Neural progenitor cell (in vitro differentiated cells): ENCODE results near the gene LITAFD. TPM values are rescaled to one million over a fixed set of nuclear protein-coding genes. Genes with fewer than 3 reads are reported as not detected.

Experiments used
- DNase-seq: peaks from one replicate; pipeline ENCODE4 v3.0.0-alpha.2; 2016; ENCODE audit warnings: low spot score
- H2AFZ ChIP-seq: fragments of 200-600 bp; sonication (generic); replicated peaks from 2 replicates; pipeline ENCODE4 v1.6.1; 2016; ENCODE audit warnings: antibody characterized with exemption
- H3F3A ChIP-seq: fragments of 200-600 bp; sonication (generic); 2 replicates; pipeline ENCODE4 v1.6.1; 2016; ENCODE audit warnings: antibody characterized with exemption, low read depth
- H3K27ac ChIP-seq: fragments of 200-600 bp; sonication (generic); 2 replicates; pipeline ENCODE4 v1.5.1; 2016; ENCODE audit warnings: mild to moderate bottlenecking
- H3K27me3 ChIP-seq: fragments of 200-600 bp; sonication (generic); 2 replicates; pipeline ENCODE4 v1.6.1; 2016; ENCODE audit warnings: mild to moderate bottlenecking, moderate library complexity
- H3K36me3 ChIP-seq: fragments of 200-600 bp; sonication (generic); 2 replicates; pipeline ENCODE4 v1.5.1; 2016
- H3K4me1 ChIP-seq: fragments of 200-600 bp; sonication (generic); 2 replicates; pipeline ENCODE4 v1.6.1; 2016; ENCODE audit warnings: mixed run types
- H3K4me2 ChIP-seq: fragments of 200-600 bp; sonication (generic); 2 replicates; pipeline ENCODE4 v1.6.1; 2016
- H3K4me3 ChIP-seq: fragments of 200-600 bp; sonication (generic); 2 replicates; pipeline ENCODE4 v1.5.1; 2016
- H3K79me2 ChIP-seq: fragments of 200-600 bp; sonication (generic); 2 replicates; pipeline ENCODE4 v1.6.1; 2016; ENCODE audit warnings: low read depth
- H3K9ac ChIP-seq: fragments of 200-600 bp; sonication (generic); 2 replicates; pipeline ENCODE4 v1.6.1; 2016
- H3K9me3 ChIP-seq: fragments of 200-600 bp; sonication (generic); 2 replicates; pipeline ENCODE4 v1.5.1; 2016; ENCODE audit warnings: low read depth
- H4K20me1 ChIP-seq: fragments of 200-600 bp; sonication (generic); 2 replicates; pipeline ENCODE4 v1.6.1; 2016; ENCODE audit warnings: low read depth
- H3K27ac Mint-ChIP-seq: 3 replicates; pipeline ENCODE4 v1.8.0; 2021; ENCODE audit warnings: mixed read lengths
- H3K27me3 Mint-ChIP-seq: 2 replicates; pipeline ENCODE4 v1.8.0; 2022; ENCODE audit warnings: low read depth, mild to moderate bottlenecking, inconsistent platforms, moderate library complexity, mixed read lengths; ENCODE audit not compliant: insufficient read depth
- H3K36me3 Mint-ChIP-seq: 3 replicates; pipeline ENCODE4 v1.8.0; 2021; ENCODE audit warnings: mixed read lengths
- H3K4me1 Mint-ChIP-seq: 3 replicates; pipeline ENCODE4 v1.8.0; 2021; ENCODE audit warnings: mixed read lengths
- H3K4me3 Mint-ChIP-seq: 3 replicates; pipeline ENCODE4 v1.8.0; 2021; ENCODE audit warnings: mild to moderate bottlenecking, moderate library complexity, mixed read lengths
- H3K9me3 Mint-ChIP-seq: 3 replicates; pipeline ENCODE4 v1.8.0; 2020; ENCODE audit warnings: mixed read lengths
- EZH2 ChIP-seq: fragments of 200-600 bp; sonication (generic); IDR thresholded peaks from 2 replicates; pipeline ENCODE4 v1.6.1; 2017; ENCODE audit warnings: antibody characterized with exemption, mild to moderate bottlenecking, moderate library complexity
- EZH2phosphoT487 ChIP-seq: fragments of 200-600 bp; sonication (generic); IDR thresholded peaks from 2 replicates; pipeline ENCODE4 v1.6.1; 2017; ENCODE audit warnings: antibody characterized with exemption
- total RNA-seq: library from RNA; depleted of rRNA; stranded (reverse); fragments of >200 nt; gene quantifications from 2 replicates; pipeline ENCODE4 v1.2.3, GENCODE V29; 2015; ENCODE audit warnings: low replicate concordance
- TF ChIP-seq, protein P1 (sequence below): fragments of 200-600 bp; sonication (generic); IDR thresholded peaks from 2 replicates; pipeline ENCODE4 v1.5.1; 2017; ENCODE audit warnings: antibody characterized with exemption, mild to moderate bottlenecking

LITAFD gene
- total RNA-seq, 1 donor from 2014 or later: not detected

DNA sequence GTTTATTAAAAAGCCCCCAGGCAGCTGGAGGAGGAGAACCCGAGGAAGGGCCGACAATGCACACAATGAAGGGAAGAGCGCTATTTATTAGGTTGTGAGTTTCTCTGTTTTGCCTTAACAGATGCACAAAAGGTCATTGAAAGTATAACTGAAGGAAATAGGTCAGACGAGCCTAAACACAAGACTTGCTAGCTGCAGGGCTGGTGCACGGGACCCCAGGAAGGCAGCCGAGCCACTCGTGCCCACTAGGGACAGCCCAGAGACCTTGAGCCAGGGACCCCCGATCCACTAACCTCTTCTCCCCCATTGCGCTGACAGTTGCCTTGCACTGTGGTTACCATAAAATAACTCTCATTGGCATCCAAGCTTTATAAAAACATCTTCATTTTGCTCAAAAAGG lies 11.3 kb downstream of the LITAFD start:
- no peaks in the 10 kb centered on the region for H3K9me3 ChIP-seq
- no peaks in the 10 kb centered on the region for H3K9me3 Mint-ChIP-seq
- H3K4me3 Mint-ChIP-seq: no peak overlapping the region
- H4K20me1 ChIP-seq: peaks cover 21% of the 10 kb centered on the region
- H3F3A ChIP-seq: no peaks in the 10 kb centered on the region
- no peak overlapping the region for H3K9ac ChIP-seq
- H2AFZ ChIP-seq: no peak overlapping the region
- peaks cover 3% of the 10 kb centered on the region for H3K27me3 Mint-ChIP-seq
- H3K79me2 ChIP-seq: no peaks in the 10 kb centered on the region
- H3K27ac ChIP-seq: no peak overlapping the region
- peaks cover 41% of the 10 kb centered on the region for H3K36me3 Mint-ChIP-seq
- no peak overlapping the region for H3K4me2 ChIP-seq
- peak overlapping the region; percentile 51 for H3K27ac Mint-ChIP-seq
- peaks cover 37% of the 10 kb centered on the region for H3K4me1 Mint-ChIP-seq
- H3K36me3 ChIP-seq: peaks cover 9% of the 10 kb centered on the region
- H3K4me1 ChIP-seq: no peaks in the 10 kb centered on the region
- no peak for DNase-seq
- no peak for TF ChIP-seq EZH2
- TF ChIP-seq, protein P1, sequence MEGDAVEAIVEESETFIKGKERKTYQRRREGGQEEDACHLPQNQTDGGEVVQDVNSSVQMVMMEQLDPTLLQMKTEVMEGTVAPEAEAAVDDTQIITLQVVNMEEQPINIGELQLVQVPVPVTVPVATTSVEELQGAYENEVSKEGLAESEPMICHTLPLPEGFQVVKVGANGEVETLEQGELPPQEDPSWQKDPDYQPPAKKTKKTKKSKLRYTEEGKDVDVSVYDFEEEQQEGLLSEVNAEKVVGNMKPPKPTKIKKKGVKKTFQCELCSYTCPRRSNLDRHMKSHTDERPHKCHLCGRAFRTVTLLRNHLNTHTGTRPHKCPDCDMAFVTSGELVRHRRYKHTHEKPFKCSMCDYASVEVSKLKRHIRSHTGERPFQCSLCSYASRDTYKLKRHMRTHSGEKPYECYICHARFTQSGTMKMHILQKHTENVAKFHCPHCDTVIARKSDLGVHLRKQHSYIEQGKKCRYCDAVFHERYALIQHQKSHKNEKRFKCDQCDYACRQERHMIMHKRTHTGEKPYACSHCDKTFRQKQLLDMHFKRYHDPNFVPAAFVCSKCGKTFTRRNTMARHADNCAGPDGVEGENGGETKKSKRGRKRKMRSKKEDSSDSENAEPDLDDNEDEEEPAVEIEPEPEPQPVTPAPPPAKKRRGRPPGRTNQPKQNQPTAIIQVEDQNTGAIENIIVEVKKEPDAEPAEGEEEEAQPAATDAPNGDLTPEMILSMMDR: no peak
- TF ChIP-seq EZH2phosphoT487: no peak
- no peak overlapping the region for H3K4me3 ChIP-seq
- no peaks in the 10 kb centered on the region for H3K27me3 ChIP-seq

DNA sequence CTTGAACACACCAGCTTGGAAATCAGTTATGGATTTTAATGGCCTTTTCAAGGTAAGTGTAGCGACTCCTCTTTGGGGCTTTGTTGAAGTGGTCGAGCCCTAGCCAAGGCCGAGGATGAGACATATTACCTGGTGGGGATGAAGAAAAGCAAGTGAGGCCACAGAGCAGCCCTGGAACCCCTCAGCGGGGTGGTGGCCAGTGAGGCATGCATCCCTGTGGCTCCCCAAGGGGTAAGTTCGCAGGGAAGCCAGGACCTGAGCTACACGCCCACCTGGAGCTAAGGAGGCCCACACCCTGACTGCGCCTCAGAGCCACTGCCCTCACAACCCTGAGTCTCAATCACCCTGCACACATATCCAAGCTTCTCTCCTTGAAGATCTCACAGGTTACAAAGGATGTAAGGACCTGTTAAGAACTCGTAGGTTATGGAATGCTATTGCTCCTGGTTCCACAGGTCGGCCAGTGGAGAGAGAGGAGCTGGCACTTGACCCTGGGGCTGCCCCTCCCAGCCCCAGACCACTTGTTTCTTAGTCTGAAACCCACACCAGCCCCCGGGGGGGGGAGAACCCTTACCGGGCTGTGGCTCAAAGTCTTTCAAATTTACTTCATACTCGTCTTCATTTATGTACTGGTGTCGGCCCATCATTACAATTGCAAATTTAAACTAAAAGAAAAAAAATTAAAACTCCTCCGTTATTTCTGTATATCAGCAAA lies 12.0 kb downstream of the LITAFD start:
- Histone ChIP-seq H3K79me2 (no peaks in the 10 kb centered on the region), H3K4me3 (no peak overlapping the region), H2AFZ (no peak overlapping the region), H4K20me1 (peaks cover 21% of the 10 kb centered on the region), H3K27ac (no peak overlapping the region), H3K9me3 (no peaks in the 10 kb centered on the region), H3K9ac (no peak overlapping the region), H3K27me3 (no peaks in the 10 kb centered on the region), H3K4me1 (no peaks in the 10 kb centered on the region), H3K4me2 (no peak overlapping the region), H3K36me3 (peaks cover 9% of the 10 kb centered on the region), H3F3A (no peaks in the 10 kb centered on the region)
- H3K4me3 Mint-ChIP-seq: no peak overlapping the region
- H3K9me3 Mint-ChIP-seq: no peaks in the 10 kb centered on the region
- peak overlapping the region; percentile 91 for H3K27ac Mint-ChIP-seq
- TF ChIP-seq EZH2 (no peak), EZH2phosphoT487 (no peak)
- TF ChIP-seq, protein P1: no peak
- H3K27me3 Mint-ChIP-seq: peaks cover 3% of the 10 kb centered on the region
- H3K4me1 Mint-ChIP-seq: peaks cover 37% of the 10 kb centered on the region
- no peak for DNase-seq
- H3K36me3 Mint-ChIP-seq: peaks cover 44% of the 10 kb centered on the region

DNA sequence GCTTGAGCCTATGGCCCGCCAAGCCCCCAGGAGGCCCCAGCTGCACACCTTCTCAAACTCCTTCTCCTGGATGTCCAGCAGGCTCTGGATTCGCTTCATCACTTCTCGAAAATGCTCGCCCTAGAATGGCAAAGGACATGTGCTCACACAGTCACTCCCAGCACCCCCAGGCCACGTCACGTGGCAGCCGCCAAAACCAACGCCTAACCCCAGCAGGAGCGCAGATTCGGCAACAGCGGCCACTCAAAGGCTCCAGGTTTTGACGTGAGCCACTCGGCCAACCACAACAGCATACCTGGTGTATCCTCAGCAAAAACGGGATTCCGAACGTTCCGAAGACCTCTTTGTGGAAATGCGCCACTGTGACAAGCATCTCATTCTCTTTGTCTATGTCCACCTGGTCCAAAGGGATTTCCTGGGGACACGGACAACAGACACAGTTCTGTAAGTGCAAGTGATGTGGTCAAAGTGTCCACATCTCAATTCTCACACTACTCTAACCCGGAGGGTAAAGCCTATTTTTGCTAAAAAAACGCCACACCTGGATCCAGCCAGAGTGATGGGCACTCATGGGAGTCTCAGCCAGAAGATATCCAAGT lies 12.7 kb downstream of the LITAFD start:
- Histone ChIP-seq H2AFZ (no peak overlapping the region), H3K36me3 (peaks cover 9% of the 10 kb centered on the region), H3K4me2 (no peak overlapping the region), H3K27ac (no peak overlapping the region), H3K9me3 (no peaks in the 10 kb centered on the region), H3K79me2 (no peaks in the 10 kb centered on the region), H3K9ac (no peak overlapping the region), H3K27me3 (no peaks in the 10 kb centered on the region), H3K4me1 (no peaks in the 10 kb centered on the region), H3K4me3 (no peak overlapping the region), H3F3A (no peaks in the 10 kb centered on the region), H4K20me1 (peaks cover 25% of the 10 kb centered on the region)
- DNase-seq: no peak
- TF ChIP-seq EZH2phosphoT487: no peak
- TF ChIP-seq, protein P1: no peak
- no peak for TF ChIP-seq EZH2
- Mint-ChIP-seq H3K27me3 (peaks cover 3% of the 10 kb centered on the region), H3K27ac (peak overlapping the region; percentile 91), H3K36me3 (peaks cover 48% of the 10 kb centered on the region), H3K4me1 (peaks cover 37% of the 10 kb centered on the region), H3K4me3 (no peak overlapping the region), H3K9me3 (no peaks in the 10 kb centered on the region)
